Neural progenitor cell (in vitro differentiated cells): ENCODE results near the gene MOB1A. TPM values are rescaled to one million over a fixed set of nuclear protein-coding genes. Genes with fewer than 3 reads are reported as not detected.

Source experiments
- DNase-seq: peaks from one replicate; pipeline ENCODE4 v3.0.0-alpha.2; 2016; ENCODE audit warnings: low spot score
- H2AFZ ChIP-seq: fragments of 200-600 bp; sonication (generic); replicated peaks from 2 replicates; pipeline ENCODE4 v1.6.1; 2016; ENCODE audit warnings: antibody characterized with exemption
- H3F3A ChIP-seq: fragments of 200-600 bp; sonication (generic); 2 replicates; pipeline ENCODE4 v1.6.1; 2016; ENCODE audit warnings: antibody characterized with exemption, low read depth
- H3K27ac ChIP-seq: fragments of 200-600 bp; sonication (generic); 2 replicates; pipeline ENCODE4 v1.5.1; 2016; ENCODE audit warnings: mild to moderate bottlenecking
- H3K27me3 ChIP-seq: fragments of 200-600 bp; sonication (generic); 2 replicates; pipeline ENCODE4 v1.6.1; 2016; ENCODE audit warnings: mild to moderate bottlenecking, moderate library complexity
- H3K36me3 ChIP-seq: fragments of 200-600 bp; sonication (generic); 2 replicates; pipeline ENCODE4 v1.5.1; 2016
- H3K4me1 ChIP-seq: fragments of 200-600 bp; sonication (generic); 2 replicates; pipeline ENCODE4 v1.6.1; 2016; ENCODE audit warnings: mixed run types
- H3K4me2 ChIP-seq: fragments of 200-600 bp; sonication (generic); 2 replicates; pipeline ENCODE4 v1.6.1; 2016
- H3K4me3 ChIP-seq: fragments of 200-600 bp; sonication (generic); 2 replicates; pipeline ENCODE4 v1.5.1; 2016
- H3K79me2 ChIP-seq: fragments of 200-600 bp; sonication (generic); 2 replicates; pipeline ENCODE4 v1.6.1; 2016; ENCODE audit warnings: low read depth
- H3K9ac ChIP-seq: fragments of 200-600 bp; sonication (generic); 2 replicates; pipeline ENCODE4 v1.6.1; 2016
- H3K9me3 ChIP-seq: fragments of 200-600 bp; sonication (generic); 2 replicates; pipeline ENCODE4 v1.5.1; 2016; ENCODE audit warnings: low read depth
- H4K20me1 ChIP-seq: fragments of 200-600 bp; sonication (generic); 2 replicates; pipeline ENCODE4 v1.6.1; 2016; ENCODE audit warnings: low read depth
- H3K27ac Mint-ChIP-seq: 3 replicates; pipeline ENCODE4 v1.8.0; 2021; ENCODE audit warnings: mixed read lengths
- H3K27me3 Mint-ChIP-seq: 2 replicates; pipeline ENCODE4 v1.8.0; 2022; ENCODE audit warnings: low read depth, mild to moderate bottlenecking, inconsistent platforms, moderate library complexity, mixed read lengths; ENCODE audit not compliant: insufficient read depth
- H3K36me3 Mint-ChIP-seq: 3 replicates; pipeline ENCODE4 v1.8.0; 2021; ENCODE audit warnings: mixed read lengths
- H3K4me1 Mint-ChIP-seq: 3 replicates; pipeline ENCODE4 v1.8.0; 2021; ENCODE audit warnings: mixed read lengths
- H3K4me3 Mint-ChIP-seq: 3 replicates; pipeline ENCODE4 v1.8.0; 2021; ENCODE audit warnings: mild to moderate bottlenecking, moderate library complexity, mixed read lengths
- H3K9me3 Mint-ChIP-seq: 3 replicates; pipeline ENCODE4 v1.8.0; 2020; ENCODE audit warnings: mixed read lengths
- CTCF ChIP-seq: fragments of 200-600 bp; sonication (generic); IDR thresholded peaks from 2 replicates; pipeline ENCODE4 v1.5.1; 2017; ENCODE audit warnings: antibody characterized with exemption, mild to moderate bottlenecking
- EZH2 ChIP-seq: fragments of 200-600 bp; sonication (generic); IDR thresholded peaks from 2 replicates; pipeline ENCODE4 v1.6.1; 2017; ENCODE audit warnings: antibody characterized with exemption, mild to moderate bottlenecking, moderate library complexity
- EZH2phosphoT487 ChIP-seq: fragments of 200-600 bp; sonication (generic); IDR thresholded peaks from 2 replicates; pipeline ENCODE4 v1.6.1; 2017; ENCODE audit warnings: antibody characterized with exemption
- total RNA-seq: library from RNA; depleted of rRNA; stranded (reverse); fragments of >200 nt; gene quantifications from 2 replicates; pipeline ENCODE4 v1.2.3, GENCODE V29; 2015; ENCODE audit warnings: low replicate concordance

Gene MOB1A
- total RNA-seq, 1 donor from 2014 or later = 163 TPM

- no peaks in the 10 kb centered on the region for H3K9me3 ChIP-seq
- H3K79me2 ChIP-seq = peaks cover 85% of the 10 kb centered on the region
- Mint-ChIP-seq H3K4me1 (peaks cover 16% of the 10 kb centered on the region), H3K9me3 (no peaks in the 10 kb centered on the region), H3K27ac (no peak overlapping the region), H3K4me3 (no peak overlapping the region), H3K27me3 (no peaks in the 10 kb centered on the region), H3K36me3 (peaks cover 18% of the 10 kb centered on the region)
- H2AFZ ChIP-seq = no peak overlapping the region
- peak overlapping the region; percentile 62 for H3K27ac ChIP-seq
- peaks cover 69% of the 10 kb centered on the region for H4K20me1 ChIP-seq
- no peak for DNase-seq
- no peak overlapping the region for H3K4me2 ChIP-seq
- TF ChIP-seq EZH2phosphoT487 (no peak), CTCF (no peak), EZH2 (no peak)
- H3K9ac ChIP-seq = no peak overlapping the region
- H3K4me3 ChIP-seq = no peak overlapping the region
- peaks cover 6% of the 10 kb centered on the region for H3F3A ChIP-seq
- no peaks in the 10 kb centered on the region for H3K27me3 ChIP-seq
- peaks cover 9% of the 10 kb centered on the region for H3K4me1 ChIP-seq
- no peaks in the 10 kb centered on the region for H3K36me3 ChIP-seq
These were observed 26.9 kb upstream of the MOB1A start for GRCh38 chr2:74205596-74205995.

DNA sequence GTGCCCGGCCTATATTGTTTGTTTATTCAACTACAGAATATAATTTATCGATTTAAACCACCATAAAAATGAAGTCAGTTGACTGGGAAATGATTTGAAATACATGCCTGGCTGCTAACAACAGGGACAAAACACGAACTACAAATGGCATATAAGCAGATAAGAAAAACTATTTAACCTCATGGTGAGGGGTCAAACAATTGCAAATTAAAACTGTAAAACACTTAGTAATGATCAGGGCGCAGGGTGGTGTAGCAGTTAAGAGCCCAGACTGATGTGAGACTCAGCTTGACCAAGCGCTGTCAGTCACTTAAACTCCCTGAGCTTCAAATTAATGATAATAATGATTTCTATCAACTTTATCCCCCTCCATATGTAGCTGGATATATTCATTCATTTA, 26.4 kb upstream of the MOB1A start:
- DNase-seq = no peak
- H3K36me3 Mint-ChIP-seq = peaks cover 18% of the 10 kb centered on the region
- H3K79me2 ChIP-seq = peaks cover 89% of the 10 kb centered on the region
- no peak overlapping the region for H3K27ac Mint-ChIP-seq
- H3K27me3 Mint-ChIP-seq = no peaks in the 10 kb centered on the region
- H3K36me3 ChIP-seq = no peaks in the 10 kb centered on the region
- peaks cover 21% of the 10 kb centered on the region for H3K4me1 Mint-ChIP-seq
- no peak overlapping the region for H2AFZ ChIP-seq
- H3K9me3 Mint-ChIP-seq = no peaks in the 10 kb centered on the region
- peaks cover 74% of the 10 kb centered on the region for H4K20me1 ChIP-seq
- H3K27me3 ChIP-seq = no peaks in the 10 kb centered on the region
- H3K9me3 ChIP-seq = no peaks in the 10 kb centered on the region
- no peak overlapping the region for H3K4me2 ChIP-seq
- H3F3A ChIP-seq = peaks cover 4% of the 10 kb centered on the region
- no peak overlapping the region for H3K4me3 Mint-ChIP-seq
- no peak for TF ChIP-seq EZH2
- no peak for TF ChIP-seq EZH2phosphoT487
- no peak for TF ChIP-seq CTCF
- no peak overlapping the region for H3K27ac ChIP-seq
- no peak overlapping the region for H3K9ac ChIP-seq
- peaks cover 14% of the 10 kb centered on the region for H3K4me1 ChIP-seq
- no peak overlapping the region for H3K4me3 ChIP-seq

GRCh38 chr2:74204436-74204835, 25.8 kb upstream of the MOB1A start:
- no peaks in the 10 kb centered on the region for H3K36me3 ChIP-seq
- H3K4me1 Mint-ChIP-seq = peaks cover 27% of the 10 kb centered on the region

More at GRCh38 chr2:74204436-74204835, 25.8 kb upstream of the MOB1A start:
- H4K20me1 ChIP-seq = peaks cover 81% of the 10 kb centered on the region
- Mint-ChIP-seq H3K4me3 (no peak overlapping the region), H3K27ac (no peak overlapping the region), H3K36me3 (peaks cover 13% of the 10 kb centered on the region), H3K9me3 (no peaks in the 10 kb centered on the region), H3K27me3 (no peaks in the 10 kb centered on the region)
- H3K27me3 ChIP-seq = no peaks in the 10 kb centered on the region
- no peak overlapping the region for H3K4me2 ChIP-seq
- peaks cover 4% of the 10 kb centered on the region for H3F3A ChIP-seq
- no peak overlapping the region for H3K9ac ChIP-seq
- no peak overlapping the region for H3K4me3 ChIP-seq
- peaks cover 17% of the 10 kb centered on the region for H3K4me1 ChIP-seq
- no peak for DNase-seq
- H3K9me3 ChIP-seq = no peaks in the 10 kb centered on the region
- H3K27ac ChIP-seq = no peak overlapping the region
- no peak overlapping the region for H2AFZ ChIP-seq
- TF ChIP-seq EZH2 (no peak), CTCF (no peak), EZH2phosphoT487 (no peak)
- H3K79me2 ChIP-seq = peaks cover 94% of the 10 kb centered on the region
